Neutrophil (primary cell): Measurements from ENCODE around the gene EEFSEC.

Experiments
- H3K27ac ChIP-seq: fragments of 200-600 bp; sonication (generic); 2 replicates; pipeline ENCODE4 v1.5.1; 2016; ENCODE audit warnings: mild to moderate bottlenecking, moderate library complexity
- H3K27me3 ChIP-seq: fragments of 200-600 bp; sonication (generic); 2 replicates; pipeline ENCODE4 v1.6.0; 2016; ENCODE audit warnings: mild to moderate bottlenecking
- H3K36me3 ChIP-seq: fragments of 200-600 bp; sonication (generic); 2 replicates; pipeline ENCODE4 v1.5.1; 2017
- H3K4me1 ChIP-seq, 2 experiments: fragments of 200-600 bp in 1 of 2; sonication (generic) in 1 of 2; 1 replicate in 1 of 2; 2 replicates in 1 of 2; pipeline versions ENCODE4 v1.5.1 to v1.6.1; 2013 to 2016; ENCODE audit warnings: low read depth in 1 of 2, low read length in 1 of 2, mild to moderate bottlenecking in 1 of 2, moderate library complexity in 1 of 2; ENCODE audit not compliant: control insufficient read depth in 1 of 2, insufficient read depth in 1 of 2
- H3K4me3 ChIP-seq, 2 experiments: fragments of 200-600 bp in 1 of 2; sonication (generic) in 1 of 2; 1 replicate in 1 of 2; 2 replicates in 1 of 2; pipeline ENCODE4 v1.5.1; 2013 to 2016; ENCODE audit warnings: low read depth in 1 of 2, low read length in 1 of 2, mild to moderate bottlenecking in 1 of 2, moderate library complexity in 1 of 2
- H3K9me3 ChIP-seq: fragments of 200-600 bp; sonication (generic); 2 replicates; pipeline ENCODE4 v1.5.1; 2016
- TF ChIP-seq, protein P1 (sequence below): fragments of 200-600 bp; sonication (generic); IDR thresholded peaks from 2 replicates; pipeline ENCODE4 v1.5.1; 2016; ENCODE audit warnings: antibody characterized with exemption

Gene EEFSEC

DNA sequence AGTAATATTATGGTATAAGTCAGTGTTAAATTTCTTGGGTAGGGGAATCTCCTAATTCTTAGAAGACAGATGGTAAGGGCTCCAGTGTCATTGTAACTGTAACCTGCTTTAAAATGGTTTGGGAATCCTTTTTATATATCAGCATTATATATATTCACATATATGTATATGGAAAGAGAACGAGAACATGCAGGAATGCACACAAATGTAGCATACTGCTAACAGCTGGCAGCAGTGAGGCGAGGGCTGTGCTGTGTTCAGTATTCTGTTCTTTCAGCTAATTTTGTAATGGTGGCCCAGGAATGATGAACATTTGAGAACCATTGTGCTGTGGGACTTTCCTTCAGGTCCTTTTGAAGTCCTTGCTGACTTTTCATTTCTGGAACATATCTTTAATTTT lies 60.8 kb downstream of the EEFSEC start:
- no peaks in the 10 kb centered on the region for H3K27me3 ChIP-seq
- no peaks in the 10 kb centered on the region for H3K4me1 ChIP-seq
- TF ChIP-seq, protein P1, sequence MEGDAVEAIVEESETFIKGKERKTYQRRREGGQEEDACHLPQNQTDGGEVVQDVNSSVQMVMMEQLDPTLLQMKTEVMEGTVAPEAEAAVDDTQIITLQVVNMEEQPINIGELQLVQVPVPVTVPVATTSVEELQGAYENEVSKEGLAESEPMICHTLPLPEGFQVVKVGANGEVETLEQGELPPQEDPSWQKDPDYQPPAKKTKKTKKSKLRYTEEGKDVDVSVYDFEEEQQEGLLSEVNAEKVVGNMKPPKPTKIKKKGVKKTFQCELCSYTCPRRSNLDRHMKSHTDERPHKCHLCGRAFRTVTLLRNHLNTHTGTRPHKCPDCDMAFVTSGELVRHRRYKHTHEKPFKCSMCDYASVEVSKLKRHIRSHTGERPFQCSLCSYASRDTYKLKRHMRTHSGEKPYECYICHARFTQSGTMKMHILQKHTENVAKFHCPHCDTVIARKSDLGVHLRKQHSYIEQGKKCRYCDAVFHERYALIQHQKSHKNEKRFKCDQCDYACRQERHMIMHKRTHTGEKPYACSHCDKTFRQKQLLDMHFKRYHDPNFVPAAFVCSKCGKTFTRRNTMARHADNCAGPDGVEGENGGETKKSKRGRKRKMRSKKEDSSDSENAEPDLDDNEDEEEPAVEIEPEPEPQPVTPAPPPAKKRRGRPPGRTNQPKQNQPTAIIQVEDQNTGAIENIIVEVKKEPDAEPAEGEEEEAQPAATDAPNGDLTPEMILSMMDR, result no peak
- H3K9me3 ChIP-seq, result no peaks in the 10 kb centered on the region
- H3K36me3 ChIP-seq, result no peaks in the 10 kb centered on the region
- no peak overlapping the region for H3K4me3 ChIP-seq
- no peak overlapping the region for H3K27ac ChIP-seq

DNA sequence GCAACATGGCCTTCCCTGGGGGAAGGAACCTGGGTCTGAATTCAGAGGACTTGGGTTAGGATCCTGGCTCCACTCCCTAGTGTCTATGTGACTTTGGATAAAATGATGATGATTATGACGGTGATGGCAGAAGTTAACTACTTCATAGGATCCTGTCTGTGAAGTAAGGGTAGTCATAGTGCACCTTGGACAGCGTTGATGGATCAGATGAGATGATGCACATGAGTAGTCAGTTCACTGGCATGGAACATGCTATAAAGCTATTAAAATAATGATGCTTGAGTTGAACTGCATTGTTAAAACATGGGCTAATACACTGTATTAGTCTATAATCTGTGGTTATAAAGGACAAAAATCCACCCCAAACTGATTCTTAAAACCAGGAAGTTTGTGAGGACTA lies 62.0 kb downstream of the EEFSEC start:
- TF ChIP-seq, protein P1, result no peak

DNA sequence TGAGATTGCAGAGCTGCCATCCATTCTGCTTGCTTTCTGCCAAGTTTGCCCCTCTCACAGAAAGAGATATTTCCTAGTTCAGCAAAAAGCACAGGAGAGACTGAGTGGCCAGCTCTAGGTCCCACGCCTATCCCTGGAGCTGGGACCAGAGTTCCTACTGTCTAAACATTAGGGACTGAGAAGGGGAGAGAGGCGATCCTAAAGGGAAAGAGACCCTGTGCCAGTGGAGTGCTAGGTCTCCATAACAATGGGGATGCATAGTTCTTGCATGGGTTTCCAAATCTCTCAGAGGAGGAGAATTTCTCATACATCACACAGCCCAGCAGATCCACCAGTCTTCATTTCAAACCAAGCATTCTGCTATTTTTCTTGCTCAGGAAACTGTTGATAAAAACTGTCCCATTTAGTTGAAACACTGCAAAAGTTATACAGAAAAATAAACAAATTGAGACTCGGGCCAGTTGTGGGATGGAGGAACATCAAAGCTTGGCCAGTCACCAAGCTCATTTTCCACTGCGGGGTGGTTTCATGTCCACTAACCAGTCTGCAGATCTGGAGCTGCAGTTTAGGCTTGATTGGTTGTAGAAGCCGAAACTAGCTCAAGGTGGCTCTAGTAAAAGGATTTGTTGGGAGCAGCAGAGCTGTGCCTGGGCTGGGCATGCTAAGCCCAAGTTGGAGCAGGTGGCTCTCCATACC lies 62.7 kb downstream of the EEFSEC start:
- TF ChIP-seq, protein P1, result no peak
- Histone ChIP-seq H3K9me3 (no peaks in the 10 kb centered on the region), H3K27me3 (no peaks in the 10 kb centered on the region), H3K4me1 (no peaks in the 10 kb centered on the region), H3K4me3 (no peak overlapping the region), H3K27ac (no peak overlapping the region), H3K36me3 (no peaks in the 10 kb centered on the region)

More for the DNA sequence above, 62.0 kb downstream of the EEFSEC start:
- Histone ChIP-seq H3K27me3 (no peaks in the 10 kb centered on the region), H3K4me1 (no peaks in the 10 kb centered on the region), H3K27ac (no peak overlapping the region), H3K9me3 (no peaks in the 10 kb centered on the region), H3K4me3 (no peak overlapping the region), H3K36me3 (no peaks in the 10 kb centered on the region)

DNA sequence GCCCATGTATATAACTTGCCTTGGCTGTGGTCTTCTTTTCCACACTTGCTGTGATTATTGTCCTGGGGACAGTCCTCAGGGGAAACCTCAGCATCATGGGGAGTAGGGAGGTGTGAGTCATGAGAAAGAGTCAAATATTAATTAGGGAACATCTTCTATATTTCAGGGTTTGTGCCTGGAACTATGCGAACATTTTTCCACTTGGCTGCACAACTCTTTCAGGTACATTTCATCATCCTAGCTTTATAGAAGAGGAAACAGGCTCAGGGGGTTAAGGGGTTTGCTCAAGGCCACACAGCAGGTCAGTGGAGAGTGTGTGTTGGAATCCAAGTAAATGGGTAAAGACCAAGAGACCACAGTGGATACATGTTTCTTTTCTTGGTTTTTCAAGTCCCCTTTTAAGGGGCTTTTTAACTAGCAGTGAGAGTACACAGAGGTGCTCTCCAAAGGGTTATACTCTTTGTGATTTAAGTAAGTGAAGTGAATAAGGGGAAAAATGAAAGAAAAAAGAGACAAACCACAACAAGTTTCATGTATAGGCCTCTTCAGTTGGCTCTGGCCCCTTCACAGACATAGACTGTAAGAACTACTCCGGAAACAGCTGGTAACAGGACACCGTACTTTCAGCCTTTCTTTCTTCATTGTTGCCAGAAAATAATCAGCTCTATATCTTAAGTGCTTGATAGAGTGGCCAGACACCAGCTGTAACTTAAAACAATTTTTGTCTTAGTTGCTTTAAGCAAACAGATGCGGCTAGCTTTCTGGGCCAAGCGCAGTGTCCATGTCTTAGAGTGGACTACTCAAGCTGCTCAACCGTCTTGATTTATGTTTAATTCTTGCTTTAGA lies 64.6 kb downstream of the EEFSEC start:
- Histone ChIP-seq H3K4me3 (no peak overlapping the region), H3K27ac (no peak overlapping the region), H3K4me1 (no peaks in the 10 kb centered on the region), H3K36me3 (no peaks in the 10 kb centered on the region), H3K9me3 (peaks cover 5% of the 10 kb centered on the region), H3K27me3 (no peaks in the 10 kb centered on the region)
- TF ChIP-seq, protein P1, result no peak

DNA sequence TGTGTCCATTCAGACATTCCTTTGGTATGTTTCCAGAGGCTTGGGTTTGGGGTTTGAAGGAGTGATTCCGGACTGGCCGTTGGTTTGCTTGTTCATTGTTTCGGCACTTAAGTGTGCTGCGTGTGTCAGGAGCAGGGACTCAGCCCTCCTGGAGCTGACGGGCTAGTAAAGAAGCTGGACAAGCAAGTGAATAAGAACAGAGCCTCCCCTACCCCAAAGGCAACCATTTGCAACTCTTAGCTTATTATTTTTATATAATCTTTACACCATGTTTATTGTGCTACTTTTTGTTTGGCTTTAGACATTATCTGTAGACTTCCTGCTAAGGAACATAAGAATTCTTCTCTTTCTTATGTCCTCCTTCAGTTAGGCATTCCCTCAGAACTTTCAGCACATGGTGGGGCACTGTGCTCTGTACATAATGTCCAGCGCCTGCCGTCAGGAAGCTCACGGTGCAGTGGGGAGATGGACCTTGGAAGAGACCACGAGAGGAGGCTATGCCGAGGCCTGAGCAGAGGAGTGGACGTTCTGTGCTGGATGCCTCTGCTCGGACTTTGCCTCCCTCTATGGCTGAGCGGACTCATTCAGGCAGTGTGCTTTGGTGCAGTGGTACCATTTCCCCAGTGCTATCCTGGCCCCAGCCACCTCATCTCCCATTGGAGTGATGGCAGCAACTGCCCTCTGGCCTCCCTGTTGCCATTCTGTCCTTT lies 65.4 kb downstream of the EEFSEC start:
- Histone ChIP-seq H3K27me3 (no peaks in the 10 kb centered on the region), H3K27ac (no peak overlapping the region), H3K36me3 (no peaks in the 10 kb centered on the region), H3K4me3 (no peak overlapping the region), H3K4me1 (no peaks in the 10 kb centered on the region), H3K9me3 (peaks cover 5% of the 10 kb centered on the region)
- TF ChIP-seq, protein P1, result no peak
